NB4 (cell line): ENCODE data around the gene MAD1L1.

Source experiments
- MYC ChIP-seq: IDR thresholded peaks from 2 replicates; pipeline ENCODE4 v1.6.1; 2011; ENCODE audit warnings: low read depth, low read length
- POLR2A ChIP-seq: IDR thresholded peaks from 2 replicates; pipeline ENCODE4 v1.6.1; 2011; ENCODE audit warnings: mild to moderate bottlenecking; ENCODE audit not compliant: insufficient read length; ENCODE audit errors: extremely low read depth
- TF ChIP-seq, protein P1 (sequence below): IDR thresholded peaks from one replicate; pipeline ENCODE4 v1.5.1; 2012; ENCODE audit warnings: low read depth, low read length
- TF ChIP-seq, protein P2 (sequence below): IDR thresholded peaks from 2 replicates; pipeline ENCODE4 v1.6.1; 2011; ENCODE audit warnings: low read depth, low read length

DNA sequence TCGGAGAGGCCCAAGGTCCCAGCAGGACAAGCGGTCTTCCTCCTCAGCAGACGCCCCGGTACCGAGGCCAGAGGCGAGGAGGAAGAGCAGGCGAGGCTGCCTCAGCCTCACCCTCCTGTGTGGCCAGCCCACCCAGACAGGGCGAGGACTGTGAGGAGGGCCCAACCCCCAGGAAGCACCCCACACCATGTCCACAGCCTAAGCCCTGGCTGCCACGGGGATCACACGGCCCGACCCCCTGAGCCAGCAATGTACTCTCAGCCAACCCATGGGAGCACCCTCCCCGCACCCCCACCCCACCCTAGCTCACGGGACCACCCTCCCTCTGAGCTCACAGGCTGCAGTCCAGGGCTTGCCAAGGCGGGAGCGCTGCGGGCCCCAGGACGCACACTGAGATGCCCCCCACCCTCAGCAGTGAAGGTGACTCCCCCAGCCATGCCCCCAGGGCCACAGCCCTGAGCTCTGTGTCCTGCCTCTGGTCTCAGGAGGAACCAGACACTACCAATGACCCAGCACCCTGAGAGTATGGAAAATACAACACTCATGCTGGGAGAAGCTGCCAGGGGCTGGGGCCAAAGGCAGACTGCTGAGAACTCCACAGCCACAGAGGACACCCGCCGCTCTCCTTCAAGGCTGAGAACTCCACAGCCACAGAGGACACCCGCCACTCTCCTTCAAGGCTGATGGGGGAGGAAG is 93.6 kb downstream of the MAD1L1 start:
- TF ChIP-seq, protein P1, sequence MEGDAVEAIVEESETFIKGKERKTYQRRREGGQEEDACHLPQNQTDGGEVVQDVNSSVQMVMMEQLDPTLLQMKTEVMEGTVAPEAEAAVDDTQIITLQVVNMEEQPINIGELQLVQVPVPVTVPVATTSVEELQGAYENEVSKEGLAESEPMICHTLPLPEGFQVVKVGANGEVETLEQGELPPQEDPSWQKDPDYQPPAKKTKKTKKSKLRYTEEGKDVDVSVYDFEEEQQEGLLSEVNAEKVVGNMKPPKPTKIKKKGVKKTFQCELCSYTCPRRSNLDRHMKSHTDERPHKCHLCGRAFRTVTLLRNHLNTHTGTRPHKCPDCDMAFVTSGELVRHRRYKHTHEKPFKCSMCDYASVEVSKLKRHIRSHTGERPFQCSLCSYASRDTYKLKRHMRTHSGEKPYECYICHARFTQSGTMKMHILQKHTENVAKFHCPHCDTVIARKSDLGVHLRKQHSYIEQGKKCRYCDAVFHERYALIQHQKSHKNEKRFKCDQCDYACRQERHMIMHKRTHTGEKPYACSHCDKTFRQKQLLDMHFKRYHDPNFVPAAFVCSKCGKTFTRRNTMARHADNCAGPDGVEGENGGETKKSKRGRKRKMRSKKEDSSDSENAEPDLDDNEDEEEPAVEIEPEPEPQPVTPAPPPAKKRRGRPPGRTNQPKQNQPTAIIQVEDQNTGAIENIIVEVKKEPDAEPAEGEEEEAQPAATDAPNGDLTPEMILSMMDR: no peak
- TF ChIP-seq MYC: no peak
- TF ChIP-seq, protein P2, sequence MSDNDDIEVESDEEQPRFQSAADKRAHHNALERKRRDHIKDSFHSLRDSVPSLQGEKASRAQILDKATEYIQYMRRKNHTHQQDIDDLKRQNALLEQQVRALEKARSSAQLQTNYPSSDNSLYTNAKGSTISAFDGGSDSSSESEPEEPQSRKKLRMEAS: no peak
- no peak for TF ChIP-seq POLR2A
